ENCODE data around the gene OLIG1.

DNA sequence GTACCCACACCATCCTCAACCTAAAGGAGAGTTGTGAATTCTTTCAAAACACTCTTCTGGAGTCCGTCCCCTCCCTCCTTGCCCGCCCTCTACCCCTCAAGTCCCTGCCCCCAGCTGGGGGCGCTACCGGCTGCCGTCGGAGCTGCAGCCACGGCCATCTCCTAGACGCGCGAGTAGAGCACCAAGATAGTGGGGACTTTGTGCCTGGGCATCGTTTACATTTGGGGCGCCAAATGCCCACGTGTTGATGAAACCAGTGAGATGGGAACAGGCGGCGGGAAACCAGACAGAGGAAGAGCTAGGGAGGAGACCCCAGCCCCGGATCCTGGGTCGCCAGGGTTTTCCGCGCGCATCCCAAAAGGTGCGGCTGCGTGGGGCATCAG, 44.8 kb upstream of the OLIG1 start:
- TF ChIP-seq GATA3 (IDR thresholded peaks at IDR 0.05; ENCODE audit: low read depth, low read length), result no peak
- no peak for TF ChIP-seq GATA2 (IDR thresholded peaks at IDR 0.05; ENCODE audit: low read depth, low read length)

All from SH-SY5Y (cell line).